Breast epithelium (tissue), 3 donors: ENCODE measurements around the gene CUL3.

Experiments
- POLR2AphosphoS5 ChIP-seq, 3 donors: sonication (generic); formaldehyde crosslinking; IDR thresholded peaks; one replicate each; pipeline ENCODE4 v1.6.1; 2017; ENCODE audit warnings: antibody characterized with exemption in 3 of 3
- TF ChIP-seq, protein P1 (sequence below), 3 donors: fragments of 450-650 bp; IDR thresholded peaks; one replicate each; pipeline ENCODE4 v1.5.1; 2016 to 2017; ENCODE audit warnings: antibody characterized with exemption in 3 of 3, mild to moderate bottlenecking in 3 of 3, moderate library complexity in 3 of 3

DNA sequence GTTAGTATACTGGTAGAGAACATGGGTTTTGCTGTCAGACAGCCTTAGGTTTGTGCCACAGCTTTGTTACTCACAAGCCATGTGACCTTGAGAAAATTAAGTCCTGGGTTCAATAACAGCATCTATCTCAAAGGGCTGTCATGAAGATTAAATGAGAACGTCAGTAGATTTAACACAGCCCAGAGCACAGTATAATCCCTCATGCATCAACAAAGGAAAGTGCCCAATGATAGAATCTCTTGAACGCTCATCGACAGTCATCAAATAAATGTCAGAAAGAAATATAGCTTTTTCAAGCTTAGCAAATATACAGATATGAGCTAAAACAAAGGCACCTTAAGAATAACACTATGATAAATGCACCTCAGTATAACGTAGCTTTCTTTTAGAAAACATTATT, 22.3 kb downstream of the CUL3 start:
- TF ChIP-seq, protein P1, sequence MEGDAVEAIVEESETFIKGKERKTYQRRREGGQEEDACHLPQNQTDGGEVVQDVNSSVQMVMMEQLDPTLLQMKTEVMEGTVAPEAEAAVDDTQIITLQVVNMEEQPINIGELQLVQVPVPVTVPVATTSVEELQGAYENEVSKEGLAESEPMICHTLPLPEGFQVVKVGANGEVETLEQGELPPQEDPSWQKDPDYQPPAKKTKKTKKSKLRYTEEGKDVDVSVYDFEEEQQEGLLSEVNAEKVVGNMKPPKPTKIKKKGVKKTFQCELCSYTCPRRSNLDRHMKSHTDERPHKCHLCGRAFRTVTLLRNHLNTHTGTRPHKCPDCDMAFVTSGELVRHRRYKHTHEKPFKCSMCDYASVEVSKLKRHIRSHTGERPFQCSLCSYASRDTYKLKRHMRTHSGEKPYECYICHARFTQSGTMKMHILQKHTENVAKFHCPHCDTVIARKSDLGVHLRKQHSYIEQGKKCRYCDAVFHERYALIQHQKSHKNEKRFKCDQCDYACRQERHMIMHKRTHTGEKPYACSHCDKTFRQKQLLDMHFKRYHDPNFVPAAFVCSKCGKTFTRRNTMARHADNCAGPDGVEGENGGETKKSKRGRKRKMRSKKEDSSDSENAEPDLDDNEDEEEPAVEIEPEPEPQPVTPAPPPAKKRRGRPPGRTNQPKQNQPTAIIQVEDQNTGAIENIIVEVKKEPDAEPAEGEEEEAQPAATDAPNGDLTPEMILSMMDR (IDR thresholded peaks at IDR 0.05): no peak
- no peak for TF ChIP-seq POLR2AphosphoS5 (IDR thresholded peaks at IDR 0.05)
